Spleen (tissue), 11 donors: Measurements from ENCODE around the gene RNF212. TPM values are rescaled to one million over a fixed set of nuclear protein-coding genes. Genes with fewer than 3 reads are reported as not detected.

Experiments
- DNase-seq: peaks from one replicate; pipeline ENCODE4 v3.0.0-alpha.2; 2020
- H3K27ac ChIP-seq, 8 donors: fragments of 200-600 bp; sonication (generic) in 7 of 8; 1 replicate in 4 of 8; 2 replicates in 4 of 8; pipeline versions ENCODE4 v1.5.0 to v1.8.0; 2016 to 2021; ENCODE audit warnings: inconsistent platforms in 4 of 8, mild to moderate bottlenecking in 4 of 8, moderate library complexity in 1 of 8
- H3K27me3 ChIP-seq, 7 donors: fragments of 200-600 bp; sonication (generic) in 6 of 7; replicated peaks in 1 of 7; 1 replicate in 4 of 7; 2 replicates in 3 of 7; pipeline versions ENCODE4 v1.5.0 to v1.8.0; 2016 to 2021; ENCODE audit warnings: inconsistent platforms in 3 of 7, mild to moderate bottlenecking in 1 of 7
- H3K36me3 ChIP-seq, 6 donors: fragments of 200-600 bp; sonication (generic) in 5 of 6; 1 replicate in 4 of 6; 2 replicates in 2 of 6; pipeline versions ENCODE4 v1.5.0 to v1.8.0; 2016 to 2021; ENCODE audit warnings: inconsistent platforms in 2 of 6
- H3K4me1 ChIP-seq, 6 donors: fragments of 200-600 bp; sonication (generic) in 5 of 6; 1 replicate in 3 of 6; 2 replicates in 3 of 6; pipeline versions ENCODE4 v1.5.0 to v1.8.0; 2016 to 2021; ENCODE audit warnings: inconsistent platforms in 3 of 6
- H3K4me3 ChIP-seq, 8 donors: fragments of 200-600 bp; sonication (generic) in 7 of 8; 1 replicate in 4 of 8; 2 replicates in 4 of 8; pipeline versions ENCODE4 v1.5.0 to v1.8.0; 2016 to 2021; ENCODE audit warnings: inconsistent platforms in 4 of 8, mild to moderate bottlenecking in 4 of 8, moderate library complexity in 2 of 8
- H3K9me3 ChIP-seq, 8 donors: fragments of 200-600 bp; sonication (generic) in 7 of 8; 1 replicate in 4 of 8; 2 replicates in 4 of 8; pipeline versions ENCODE4 v1.5.0 to v1.8.0; 2016 to 2021; ENCODE audit warnings: inconsistent platforms in 4 of 8
- CTCF ChIP-seq, 11 experiments: fragments of 200-600 bp in 7 of 11; fragments of 450-650 bp in 4 of 11; sonication (generic) in 4 of 11; IDR thresholded peaks in 8 of 11; conservative IDR thresholded peaks in 3 of 11; 1 replicate in 7 of 11; 2 replicates in 4 of 11; pipeline versions ENCODE4 v1.4.0 to v1.8.0; 2016 to 2021; ENCODE audit warnings: antibody characterized with exemption in 11 of 11, inconsistent platforms in 4 of 11, mild to moderate bottlenecking in 1 of 11
- POLR2A ChIP-seq, 3 donors: fragments of 450-650 bp; IDR thresholded peaks; one replicate each; pipeline ENCODE4 v1.5.1; 2017; ENCODE audit warnings: antibody characterized with exemption in 3 of 3, mild to moderate bottlenecking in 1 of 3
- POLR2AphosphoS5 ChIP-seq, 3 donors: sonication (generic); formaldehyde crosslinking; IDR thresholded peaks; one replicate each; pipeline ENCODE4 v1.5.1; 2017; ENCODE audit warnings: antibody characterized with exemption in 3 of 3
- WGBS, 5 donors: extraction: QIAGEN DNeasy Blood & Tissue Kit in 3 of 5; methylation state at CpG; one replicate each; pipeline versions ENCODE4 v1.1.5 to v1.1.7; 2013 to 2018; 5-methylcytosine and 5-hydroxymethylcytosine counted together
- intact Hi-C: fragments of 100-400 bp; cut with DNase I; formaldehyde crosslinking; loops from one replicate; pipeline ENCODE4 v1.15.0; 2023; ENCODE audit warnings: low total_unique reads
- polyA plus RNA-seq, 3 donors: library from polyadenylated mRNA; stranded (reverse); fragments of 200-250 nt; gene quantifications; one replicate each; pipeline ENCODE4 v1.2.1, GENCODE V29; 2013
- total RNA-seq, 7 donors: library from RNA; depleted of rRNA in 3 of 7; stranded (reverse); fragments of >200 nt in 3 of 7; fragmentation: NEBNext Ultra II Directional in 4 of 7; extraction: Animal tissue kit (Norgen Biotek cat#: 25700) in 4 of 7; gene quantifications; one replicate each; pipeline versions ENCODE4 v1.1.0 to v1.2.1, GENCODE V29; 2016 to 2021
- donor health status: healthy with polysubstance abuse.
- donor health status: DM: no; HTN: no; CAD: no; lungs with moderate emphysema.
- donor health status: DM: no; HTN: no; CAD: no.
- donor health status: Bipolar disorder and iron deficiency.
- donor health status: healthy.
- donor health status: DM: no; HTN: no; CAD: no.
- donor health status: DM: yes; HTN: yes; CAD: no.

The RNF212 gene
- total and polyA plus RNA-seq, 10 donors, result 0.46 to 5.6 (median 2.2) TPM

- TF ChIP-seq CTCF (IDR thresholded peaks at IDR 0.05 in 8 of 11, conservative IDR thresholded peaks at IDR 0.05 in 3 of 11), result no peak
- no peak for TF ChIP-seq POLR2AphosphoS5 (IDR thresholded peaks at IDR 0.05)
- TF ChIP-seq POLR2A (IDR thresholded peaks at IDR 0.05), result no peak
- WGBS, 5 donors, result 83 to 90% (median 87%) methylated on average over 7 of the region's 7 CpGs
- no peak for DNase-seq
Measured at GRCh38 chr4:1069394-1069793, 44.0 kb downstream of the RNF212 start.

GRCh38 chr4:1065732-1066131, 47.6 kb downstream of the RNF212 start:
- peaks cover 0 to 62% (median 9%) of the 10 kb centered on the region in 7 donors for H3K27me3 ChIP-seq
- no peaks in the 10 kb centered on the region for H3K4me1 ChIP-seq
- no peaks in the 10 kb centered on the region for H3K36me3 ChIP-seq
- no peak overlapping the region for H3K4me3 ChIP-seq
- H3K27ac ChIP-seq, result no peak overlapping the region
- DNase-seq, result no peak
- 27 to 60% (median 29%) methylated on average over 4 of the region's 4 CpGs for WGBS, 5 donors
- intact Hi-C loops, result no loop called here
- TF ChIP-seq POLR2AphosphoS5 (IDR thresholded peaks at IDR 0.05), result no peak
- H3K9me3 ChIP-seq, result no peaks in the 10 kb centered on the region

More at GRCh38 chr4:1069394-1069793, 44.0 kb downstream of the RNF212 start:
- Histone ChIP-seq H3K27me3 (peaks cover 0 to 36% (median 0%) of the 10 kb centered on the region in 7 donors), H3K27ac (no peak overlapping the region), H3K9me3 (no peaks in the 10 kb centered on the region), H3K4me3 (no peak overlapping the region), H3K4me1 (peaks cover 0 to 11% (median 8%) of the 10 kb centered on the region in 6 donors), H3K36me3 (no peaks in the 10 kb centered on the region)
- intact Hi-C loops, result no loop called here

- H3K36me3 ChIP-seq, result no peaks in the 10 kb centered on the region
- WGBS, 5 donors, result 26 to 45% (median 39%) methylated on average over 7 of the region's 7 CpGs
- no peak for DNase-seq
- no peak overlapping the region for H3K4me3 ChIP-seq
- TF ChIP-seq POLR2A (IDR thresholded peaks at IDR 0.05), result no peak
- TF ChIP-seq CTCF (IDR thresholded peaks at IDR 0.05 in 8 of 11, conservative IDR thresholded peaks at IDR 0.05 in 3 of 11), result no peak
- no peak for TF ChIP-seq POLR2AphosphoS5 (IDR thresholded peaks at IDR 0.05)
- intact Hi-C loops, result no loop called here
- H3K27ac ChIP-seq, result no peak overlapping the region
- H3K9me3 ChIP-seq, result no peaks in the 10 kb centered on the region
- no peaks in the 10 kb centered on the region for H3K4me1 ChIP-seq
- peaks cover 0 to 70% (median 9%) of the 10 kb centered on the region in 7 donors for H3K27me3 ChIP-seq
Measured at GRCh38 chr4:1062419-1062818, 50.9 kb downstream of the RNF212 start.

GRCh38 chr4:1061760-1062159, 51.6 kb downstream of the RNF212 start:
- Histone ChIP-seq H3K4me3 (no peak overlapping the region), H3K4me1 (no peaks in the 10 kb centered on the region), H3K36me3 (no peaks in the 10 kb centered on the region), H3K27me3 (peaks cover 0 to 75% (median 9%) of the 10 kb centered on the region in 7 donors), H3K9me3 (no peaks in the 10 kb centered on the region), H3K27ac (no peak overlapping the region)
- whole genome bisulfite sequencing, 5 donors, result 90 to 92% (median 91%) methylated on average over 6 of the region's 6 CpGs
- intact Hi-C loops, result no loop called here
- TF ChIP-seq CTCF (IDR thresholded peaks at IDR 0.05 in 8 of 11, conservative IDR thresholded peaks at IDR 0.05 in 3 of 11) (no peak), POLR2AphosphoS5 (IDR thresholded peaks at IDR 0.05) (no peak)
- DNase-seq, result no peak
